ENCODE results near the gene FAM53A.

DNA sequence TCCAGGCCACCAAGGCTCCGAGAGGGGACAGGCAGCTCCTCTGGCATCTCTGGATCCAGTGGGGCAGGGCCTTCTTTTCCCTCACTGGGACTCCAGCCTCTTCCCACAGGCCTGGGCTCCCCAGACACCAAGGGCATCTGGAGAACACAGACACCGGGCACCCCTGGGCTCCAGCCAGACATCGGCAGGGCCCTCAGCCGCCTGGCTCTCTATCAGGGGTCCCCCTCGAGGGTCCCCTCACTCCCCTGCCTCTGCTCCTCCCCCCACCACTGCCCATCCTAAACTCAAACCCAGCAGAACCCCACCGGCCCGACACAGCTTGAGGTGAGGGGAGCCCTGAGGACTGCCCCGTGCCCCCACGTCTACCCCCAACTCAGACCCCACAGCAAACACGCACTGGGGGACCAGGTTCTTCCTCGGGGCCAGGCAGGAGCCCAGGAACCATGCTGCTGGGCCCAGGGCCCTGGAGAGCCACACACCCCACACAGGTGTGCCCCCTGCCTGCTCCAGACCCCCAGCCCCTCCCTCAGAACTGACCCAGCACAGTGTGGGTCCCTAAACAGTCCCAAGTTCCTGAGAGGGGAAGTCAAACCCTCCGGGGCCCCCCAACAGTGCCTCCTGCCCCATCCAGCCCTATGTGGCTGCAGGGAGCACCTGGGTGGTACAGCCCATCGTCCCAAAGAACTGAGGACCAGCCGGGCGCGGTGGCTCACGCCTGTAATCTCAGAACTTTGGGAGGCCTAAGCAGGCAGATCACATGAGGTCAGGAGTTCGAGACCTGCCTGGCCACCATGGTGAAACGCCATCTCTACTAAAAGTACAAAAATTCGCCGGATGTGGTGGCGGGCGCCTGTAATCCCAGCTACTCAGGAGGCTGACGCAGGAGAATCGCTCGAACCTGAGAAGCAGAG lies 86.8 kb downstream of the FAM53A start:
- TF ChIP-seq CTCF (conservative IDR thresholded peaks at IDR 0.05; ENCODE audit: low read length) (no peak), EZH2phosphoT487 (IDR thresholded peaks at IDR 0.05; ENCODE audit: borderline replicate concordance, low read depth, low read length) (no peak)
